ENCODE measurements around the gene TANGO2. TPM values are rescaled to one million over a fixed set of nuclear protein-coding genes. Genes with fewer than 3 reads are reported as not detected.

The TANGO2 gene
- total RNA-seq, 1 donor from 2014 or later, result 14.8 TPM

DNA sequence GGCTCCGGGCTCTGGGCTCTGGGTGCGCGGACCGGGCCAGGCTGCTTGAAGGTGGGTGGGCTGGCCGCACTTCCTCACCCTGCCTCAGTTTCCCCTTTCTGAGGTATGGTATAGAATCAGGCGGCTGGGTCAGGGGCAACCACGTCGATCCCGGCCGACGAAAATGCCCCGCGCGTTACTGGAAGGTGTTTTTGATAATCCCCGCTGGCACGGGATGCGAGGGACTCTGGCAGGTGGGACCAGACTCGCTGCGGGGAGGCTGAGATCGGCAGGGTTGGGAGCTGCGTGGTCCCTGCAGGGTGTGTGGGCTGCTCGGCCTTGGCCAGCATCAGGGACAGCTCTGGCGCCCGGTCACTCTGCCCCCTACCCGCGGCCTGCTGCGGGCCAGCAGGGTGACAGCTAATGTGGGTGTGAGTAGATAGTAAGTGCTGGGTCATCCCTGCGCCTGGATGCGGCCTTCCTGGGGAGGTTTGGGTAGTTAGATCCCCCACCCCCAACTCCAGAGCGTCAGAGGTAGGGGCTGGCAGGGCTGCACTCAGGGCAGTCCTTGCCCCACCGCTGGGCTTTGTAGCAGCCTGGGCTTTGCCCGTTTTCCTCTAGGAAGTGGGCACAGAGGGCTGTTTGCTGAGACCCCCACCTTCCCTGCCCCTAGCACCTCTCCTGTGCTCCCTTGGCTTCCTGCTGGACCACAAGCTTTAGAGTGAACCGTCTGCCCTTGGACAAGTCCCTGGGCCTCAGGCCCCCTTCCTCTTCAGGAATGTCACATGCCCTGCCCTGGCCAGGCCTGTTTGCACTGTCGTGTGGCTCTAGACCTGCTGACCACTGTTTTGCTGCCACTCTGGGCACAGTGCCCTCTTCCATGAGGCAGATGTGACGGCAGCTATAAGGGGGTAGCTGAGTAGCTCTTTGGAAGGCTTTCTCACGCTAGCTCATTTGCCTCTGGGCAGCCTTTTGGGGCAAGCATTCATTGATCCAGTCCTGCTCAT, 579 bp downstream of the TANGO2 start:
- TF ChIP-seq, protein P1, sequence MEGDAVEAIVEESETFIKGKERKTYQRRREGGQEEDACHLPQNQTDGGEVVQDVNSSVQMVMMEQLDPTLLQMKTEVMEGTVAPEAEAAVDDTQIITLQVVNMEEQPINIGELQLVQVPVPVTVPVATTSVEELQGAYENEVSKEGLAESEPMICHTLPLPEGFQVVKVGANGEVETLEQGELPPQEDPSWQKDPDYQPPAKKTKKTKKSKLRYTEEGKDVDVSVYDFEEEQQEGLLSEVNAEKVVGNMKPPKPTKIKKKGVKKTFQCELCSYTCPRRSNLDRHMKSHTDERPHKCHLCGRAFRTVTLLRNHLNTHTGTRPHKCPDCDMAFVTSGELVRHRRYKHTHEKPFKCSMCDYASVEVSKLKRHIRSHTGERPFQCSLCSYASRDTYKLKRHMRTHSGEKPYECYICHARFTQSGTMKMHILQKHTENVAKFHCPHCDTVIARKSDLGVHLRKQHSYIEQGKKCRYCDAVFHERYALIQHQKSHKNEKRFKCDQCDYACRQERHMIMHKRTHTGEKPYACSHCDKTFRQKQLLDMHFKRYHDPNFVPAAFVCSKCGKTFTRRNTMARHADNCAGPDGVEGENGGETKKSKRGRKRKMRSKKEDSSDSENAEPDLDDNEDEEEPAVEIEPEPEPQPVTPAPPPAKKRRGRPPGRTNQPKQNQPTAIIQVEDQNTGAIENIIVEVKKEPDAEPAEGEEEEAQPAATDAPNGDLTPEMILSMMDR (conservative IDR thresholded peaks at IDR 0.05; ENCODE audit: low read depth, low read length), result no peak
- peak overlapping the region; percentile 89 for H3K4me3 ChIP-seq (ENCODE audit: low read depth, low read length)
- no peak for DNase-seq (ENCODE audit: low read depth)

DNA sequence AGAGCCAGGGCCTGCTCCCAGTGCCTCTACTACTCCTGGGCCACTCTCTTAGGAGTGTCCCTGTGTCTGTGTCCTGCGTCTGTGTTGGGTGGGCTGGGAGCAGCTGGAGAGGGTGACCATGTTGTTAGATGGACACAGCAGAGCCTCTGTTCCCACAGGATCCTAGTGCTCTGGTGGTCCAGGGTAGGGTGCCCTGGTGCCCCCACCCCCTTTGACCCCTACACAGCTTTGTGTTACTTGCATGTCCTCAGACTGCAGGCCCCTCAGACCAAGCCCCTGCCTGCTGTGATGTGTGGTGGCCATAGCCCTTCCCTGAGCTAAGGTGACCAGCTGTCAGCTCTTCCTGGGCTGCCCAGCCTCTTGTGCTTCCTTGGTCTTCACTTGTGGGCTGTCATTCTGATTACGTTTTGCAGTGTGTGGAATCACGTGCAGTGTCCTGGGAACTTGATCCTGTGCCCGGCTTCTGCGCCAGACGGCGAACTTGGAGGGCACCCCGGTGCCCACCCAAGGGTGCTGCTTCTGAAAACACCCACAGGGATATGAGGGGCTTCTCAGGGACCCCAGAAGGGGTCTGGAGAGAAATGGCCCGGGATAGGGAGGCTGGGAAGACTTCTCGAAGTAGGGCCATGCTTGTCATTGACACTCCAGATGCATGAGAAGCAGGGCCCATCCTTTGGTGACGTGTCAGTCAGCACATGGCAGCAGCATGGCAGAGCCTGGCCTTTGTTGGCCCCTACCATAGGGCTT, 1.5 kb downstream of the TANGO2 start:
- peak overlapping the region; percentile 89 for H3K4me3 ChIP-seq (ENCODE audit: low read depth, low read length)
- TF ChIP-seq, protein P1 (conservative IDR thresholded peaks at IDR 0.05; ENCODE audit: low read depth, low read length), result no peak
- DNase-seq (ENCODE audit: low read depth), result no peak

DNA sequence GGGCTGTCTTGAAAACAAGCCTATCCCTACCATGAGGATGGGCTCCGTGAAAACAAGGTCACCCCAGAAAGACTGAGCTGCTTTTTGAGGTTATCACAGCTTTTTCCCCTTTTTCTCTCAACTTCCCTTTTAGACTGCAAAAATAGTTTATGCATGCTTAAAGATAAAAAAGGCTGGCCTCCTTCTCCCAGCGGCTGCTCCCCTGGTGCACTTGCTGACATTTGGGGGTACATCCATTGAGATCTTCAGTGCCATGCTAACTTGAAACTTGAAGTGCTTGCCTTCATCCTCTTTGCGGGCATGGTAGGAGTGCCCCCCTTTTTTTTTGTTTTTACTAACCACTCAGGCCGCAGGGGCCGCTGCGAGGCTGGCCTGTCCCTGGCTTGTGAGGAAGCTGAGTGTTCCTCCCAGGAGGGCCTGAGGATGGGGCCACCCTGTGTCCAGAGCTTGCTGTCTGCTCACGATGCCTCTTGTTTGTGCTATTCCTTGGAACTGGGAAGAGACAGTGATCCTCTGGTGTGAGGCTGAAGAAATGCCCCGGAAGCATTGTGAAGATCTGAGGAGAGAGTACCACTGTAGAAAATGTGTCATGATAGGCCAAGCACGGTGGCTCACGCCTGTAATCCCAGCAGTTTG, 2.2 kb downstream of the TANGO2 start:
- no peak for DNase-seq (ENCODE audit: low read depth)
- TF ChIP-seq, protein P1 (conservative IDR thresholded peaks at IDR 0.05; ENCODE audit: low read depth, low read length), result no peak
- no peak overlapping the region for H3K4me3 ChIP-seq (ENCODE audit: low read depth, low read length)

DNA sequence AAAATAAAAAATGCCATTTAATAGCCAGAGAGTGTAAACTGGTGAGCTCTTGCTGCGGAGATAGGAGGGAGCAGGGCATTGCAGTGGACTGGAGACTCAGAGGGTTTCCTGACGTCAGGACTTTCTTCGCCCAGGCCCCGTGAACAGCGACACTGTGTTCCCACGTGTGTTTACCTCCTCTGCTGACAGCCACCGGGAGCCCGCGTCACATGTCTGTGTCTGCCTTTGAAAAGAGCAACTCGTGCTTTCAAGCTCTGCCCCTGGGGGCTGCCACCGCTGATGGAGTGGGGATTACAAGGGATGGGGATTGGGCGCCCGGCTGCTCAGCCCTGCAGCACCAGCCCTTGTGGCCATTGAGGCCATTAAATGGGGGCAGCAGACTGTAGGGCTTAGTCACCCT, 3.3 kb downstream of the TANGO2 start:
- DNase-seq (ENCODE audit: low read depth), result no peak
- no peak overlapping the region for H3K4me3 ChIP-seq (ENCODE audit: low read depth, low read length)
- TF ChIP-seq, protein P1 (conservative IDR thresholded peaks at IDR 0.05; ENCODE audit: low read depth, low read length), result no peak

DNA sequence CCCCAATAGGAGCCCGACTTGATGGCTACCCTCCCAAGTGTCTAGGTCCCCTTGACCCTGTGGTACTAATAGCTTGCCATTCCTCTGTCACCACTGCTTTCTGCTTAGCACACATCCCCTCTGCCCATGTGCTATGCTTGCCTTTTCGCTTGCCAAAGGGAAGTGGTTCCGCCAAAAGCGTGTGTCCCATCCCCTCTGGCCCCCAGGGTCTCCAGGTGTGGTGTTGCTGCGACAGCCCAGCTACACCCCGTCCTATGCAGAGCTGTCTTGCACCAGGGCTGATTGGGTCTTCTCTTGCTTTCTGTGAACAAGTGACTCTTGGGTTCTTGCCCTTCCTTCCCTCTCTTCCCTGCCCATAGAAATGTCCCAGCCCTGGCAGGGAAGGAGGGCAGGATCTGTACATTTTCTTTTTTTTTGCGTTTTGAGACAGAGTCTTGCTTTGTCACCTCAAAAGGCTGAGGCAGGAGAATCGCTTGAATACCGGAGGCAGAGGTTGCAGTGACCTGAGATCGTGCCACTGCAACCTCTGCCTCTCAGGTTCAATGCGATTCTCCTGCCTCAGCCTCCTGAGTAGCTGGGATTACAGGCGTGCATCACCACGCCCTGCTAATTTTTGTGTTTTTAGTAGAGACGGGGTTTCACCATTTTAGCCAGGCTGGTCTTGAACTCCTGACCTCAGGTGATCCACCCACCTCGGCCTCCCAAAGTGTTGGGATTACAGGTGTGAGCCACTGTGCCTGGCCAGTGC, 3.9 kb downstream of the TANGO2 start:
- TF ChIP-seq, protein P1 (conservative IDR thresholded peaks at IDR 0.05; ENCODE audit: low read depth, low read length), result no peak
- no peak for DNase-seq (ENCODE audit: low read depth)

More for the DNA sequence above, 3.9 kb downstream of the TANGO2 start:
- no peak overlapping the region for H3K4me3 ChIP-seq (ENCODE audit: low read depth, low read length)
